Measurements from ENCODE around the gene ACADSB.

- TF ChIP-seq GABPA (IDR thresholded peaks at IDR 0.05; ENCODE audit: low read depth): no peak
- TF ChIP-seq, protein P1, sequence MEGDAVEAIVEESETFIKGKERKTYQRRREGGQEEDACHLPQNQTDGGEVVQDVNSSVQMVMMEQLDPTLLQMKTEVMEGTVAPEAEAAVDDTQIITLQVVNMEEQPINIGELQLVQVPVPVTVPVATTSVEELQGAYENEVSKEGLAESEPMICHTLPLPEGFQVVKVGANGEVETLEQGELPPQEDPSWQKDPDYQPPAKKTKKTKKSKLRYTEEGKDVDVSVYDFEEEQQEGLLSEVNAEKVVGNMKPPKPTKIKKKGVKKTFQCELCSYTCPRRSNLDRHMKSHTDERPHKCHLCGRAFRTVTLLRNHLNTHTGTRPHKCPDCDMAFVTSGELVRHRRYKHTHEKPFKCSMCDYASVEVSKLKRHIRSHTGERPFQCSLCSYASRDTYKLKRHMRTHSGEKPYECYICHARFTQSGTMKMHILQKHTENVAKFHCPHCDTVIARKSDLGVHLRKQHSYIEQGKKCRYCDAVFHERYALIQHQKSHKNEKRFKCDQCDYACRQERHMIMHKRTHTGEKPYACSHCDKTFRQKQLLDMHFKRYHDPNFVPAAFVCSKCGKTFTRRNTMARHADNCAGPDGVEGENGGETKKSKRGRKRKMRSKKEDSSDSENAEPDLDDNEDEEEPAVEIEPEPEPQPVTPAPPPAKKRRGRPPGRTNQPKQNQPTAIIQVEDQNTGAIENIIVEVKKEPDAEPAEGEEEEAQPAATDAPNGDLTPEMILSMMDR (IDR thresholded peaks at IDR 0.05 in 2 of 3, conservative IDR thresholded peaks at IDR 0.05 in 1 of 3; ENCODE audit: control insufficient read depth in 2 of 3, extremely low read depth in 1 of 3, insufficient read depth in 1 of 3, low read depth in 3 of 3, low read length in 3 of 3): no peak
- no peak for TF ChIP-seq RB1 (IDR thresholded peaks at IDR 0.05; ENCODE audit: borderline replicate concordance)
- no peak for TF ChIP-seq NFIC (IDR thresholded peaks at IDR 0.05; ENCODE audit: low read depth, low read length)
- no peak for TF ChIP-seq EZH2 (IDR thresholded peaks at IDR 0.05; ENCODE audit: borderline replicate concordance, control insufficient read depth, low read depth, low read length)
- TF ChIP-seq TCF7 (IDR thresholded peaks at IDR 0.05; ENCODE audit: borderline replicate concordance): no peak
- no peak for TF ChIP-seq CREM (IDR thresholded peaks at IDR 0.05; ENCODE audit: low read depth)
- TF ChIP-seq, protein P2, sequence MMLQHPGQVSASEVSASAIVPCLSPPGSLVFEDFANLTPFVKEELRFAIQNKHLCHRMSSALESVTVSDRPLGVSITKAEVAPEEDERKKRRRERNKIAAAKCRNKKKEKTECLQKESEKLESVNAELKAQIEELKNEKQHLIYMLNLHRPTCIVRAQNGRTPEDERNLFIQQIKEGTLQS (IDR thresholded peaks at IDR 0.05; ENCODE audit: borderline replicate concordance, extremely low read depth, low read depth, low read length): no peak
- no peak for TF ChIP-seq SIN3A (IDR thresholded peaks at IDR 0.05; ENCODE audit: low read depth, low read length)
- no peak for TF ChIP-seq CBFB (IDR thresholded peaks at IDR 0.05; ENCODE audit: low read depth)
These were observed 17.5 kb downstream of the ACADSB start for GRCh38 chr10:123026302-123026701.
